NT2/D1 (cell line): ENCODE results near the gene KCNJ9.

Source experiments
- YY1 ChIP-seq: IDR thresholded peaks from 2 replicates; pipeline ENCODE4 v1.6.1; 2011; ENCODE audit not compliant: insufficient read length, insufficient read depth
- ZNF274 ChIP-seq: IDR thresholded peaks from 2 replicates; pipeline ENCODE4 v1.6.1; 2011; ENCODE audit warnings: mild to moderate bottlenecking, low read depth, low read length

DNA sequence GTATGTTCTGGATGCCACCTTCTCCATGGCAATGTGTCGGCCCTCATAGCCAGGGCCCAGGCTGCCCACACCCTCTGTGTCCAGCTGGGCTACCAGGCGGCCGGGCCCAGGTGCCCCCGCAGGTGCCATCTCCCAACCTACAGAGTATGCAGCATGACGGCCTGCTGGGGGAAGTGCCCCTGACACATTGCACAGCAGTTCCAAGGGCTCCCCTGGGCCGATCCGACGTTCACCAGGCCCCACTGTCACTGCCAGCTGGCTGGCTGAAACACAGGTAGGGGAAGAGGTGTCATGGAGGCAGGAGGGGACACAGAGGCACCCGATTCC is 11.7 kb downstream of the KCNJ9 start:
- TF ChIP-seq YY1 = no peak
- TF ChIP-seq ZNF274 = no peak
